Karpas-422 (cell line): ENCODE measurements around the gene MATN1. TPM values are rescaled to one million over a fixed set of nuclear protein-coding genes. Genes with fewer than 3 reads are reported as not detected.
"Not testable (repeated sequence)": the region's sequence is repeated elsewhere in the genome, so short reads cannot be mapped to it uniquely, and the experiment has no call there.

Experiments
- DNase-seq: peaks from one replicate; pipeline ENCODE4 v3.0.0-alpha.2; 2015
- H2AFZ ChIP-seq: fragments of 200-600 bp; sonication (generic); 2 replicates; pipeline ENCODE4 v1.6.1; 2014; ENCODE audit warnings: antibody characterized with exemption, low read length, mixed read lengths
- H3K27ac ChIP-seq: fragments of 200-600 bp; sonication (generic); 2 replicates; pipeline ENCODE4 v1.5.1; 2014; ENCODE audit warnings: mild to moderate bottlenecking, low read length, moderate library complexity
- H3K27me3 ChIP-seq: fragments of 200-600 bp; sonication (generic); 2 replicates; pipeline ENCODE4 v1.6.1; 2014; ENCODE audit warnings: low read length, mixed read lengths
- H3K36me3 ChIP-seq: fragments of 200-600 bp; sonication (generic); 2 replicates; pipeline ENCODE4 v1.6.1; 2014; ENCODE audit warnings: low read length, mixed read lengths; ENCODE audit not compliant: insufficient read depth
- H3K4me1 ChIP-seq: fragments of 200-600 bp; sonication (generic); 2 replicates; pipeline ENCODE4 v1.6.1; 2014; ENCODE audit warnings: mild to moderate bottlenecking, low read length, mixed read lengths
- H3K4me2 ChIP-seq: fragments of 200-600 bp; sonication (generic); 2 replicates; pipeline ENCODE4 v1.6.1; 2014; ENCODE audit warnings: low read length, low read depth, mild to moderate bottlenecking; ENCODE audit not compliant: poor library complexity, severe bottlenecking
- H3K4me3 ChIP-seq: fragments of 200-600 bp; sonication (generic); 2 replicates; pipeline ENCODE4 v1.5.1; 2014; ENCODE audit warnings: mild to moderate bottlenecking, antibody characterized with exemption, low read length, mixed read lengths
- H3K79me2 ChIP-seq: fragments of 200-600 bp; sonication (generic); 2 replicates; pipeline ENCODE4 v1.6.1; 2014; ENCODE audit warnings: mild to moderate bottlenecking, low read length, mixed read lengths
- H3K9ac ChIP-seq: fragments of 200-600 bp; sonication (generic); 2 replicates; pipeline ENCODE4 v1.6.0; 2014; ENCODE audit warnings: low read length
- H3K9me2 ChIP-seq: fragments of 200-600 bp; sonication (generic), shearing (Covaris generic); replicated peaks from 2 replicates; pipeline ENCODE4 v1.6.0; 2014; ENCODE audit warnings: mild to moderate bottlenecking, low read length, moderate library complexity; ENCODE audit not compliant: insufficient read depth
- H3K9me3 ChIP-seq: fragments of 300-700, 200-600 bp; sonication (generic); 2 replicates; pipeline ENCODE4 v1.6.1; 2014; ENCODE audit warnings: low read length, mixed read lengths
- H4K20me1 ChIP-seq: fragments of 200-600 bp; sonication (generic); 2 replicates; pipeline ENCODE4 v1.6.1; 2014; ENCODE audit warnings: mild to moderate bottlenecking, antibody characterized with exemption, low read length, low read depth; ENCODE audit not compliant: insufficient read depth
- total RNA-seq: library from RNA; depleted of rRNA; stranded (reverse); fragments of >200 nt; shearing (Covaris generic); gene quantifications from 2 replicates; pipeline ENCODE4 v1.2.3, GENCODE V29; 2014; ENCODE audit warnings: low replicate concordance

Gene MATN1
- total RNA-seq, 1 experiment from 2014 or later = 0.19 TPM

- peak overlapping the region; percentile 98 for H3K27ac ChIP-seq
- DNase-seq, H3K79me2 ChIP-seq, H3K27me3 ChIP-seq, H3K36me3 ChIP-seq, H4K20me1 ChIP-seq, H3K9me2 ChIP-seq, H3K9me3 ChIP-seq, H2AFZ ChIP-seq, H3K9ac ChIP-seq, H3K4me3 ChIP-seq: not testable (repeated sequence)
- H3K4me2 ChIP-seq = peak overlapping the region; percentile 67
- peaks cover 76% of the 10 kb centered on the region for H3K4me1 ChIP-seq
Observed at GRCh38 chr1:30688516-30688915, 34.9 kb downstream of the MATN1 start.

GRCh38 chr1:30687886-30688285 lies 35.5 kb downstream of the MATN1 start:
- Histone ChIP-seq H3K9ac (no peak overlapping the region), H3K9me2 (no peaks in the 10 kb centered on the region), H4K20me1 (no peaks in the 10 kb centered on the region), H3K4me3 (no peak overlapping the region), H3K27ac (no peak overlapping the region), H3K79me2 (no peaks in the 10 kb centered on the region), H3K4me2 (no peak overlapping the region), H3K36me3 (no peaks in the 10 kb centered on the region), H3K27me3 (no peaks in the 10 kb centered on the region), H2AFZ (no peak overlapping the region), H3K9me3 (no peaks in the 10 kb centered on the region), H3K4me1 (peaks cover 72% of the 10 kb centered on the region)
- no peak for DNase-seq

DNA sequence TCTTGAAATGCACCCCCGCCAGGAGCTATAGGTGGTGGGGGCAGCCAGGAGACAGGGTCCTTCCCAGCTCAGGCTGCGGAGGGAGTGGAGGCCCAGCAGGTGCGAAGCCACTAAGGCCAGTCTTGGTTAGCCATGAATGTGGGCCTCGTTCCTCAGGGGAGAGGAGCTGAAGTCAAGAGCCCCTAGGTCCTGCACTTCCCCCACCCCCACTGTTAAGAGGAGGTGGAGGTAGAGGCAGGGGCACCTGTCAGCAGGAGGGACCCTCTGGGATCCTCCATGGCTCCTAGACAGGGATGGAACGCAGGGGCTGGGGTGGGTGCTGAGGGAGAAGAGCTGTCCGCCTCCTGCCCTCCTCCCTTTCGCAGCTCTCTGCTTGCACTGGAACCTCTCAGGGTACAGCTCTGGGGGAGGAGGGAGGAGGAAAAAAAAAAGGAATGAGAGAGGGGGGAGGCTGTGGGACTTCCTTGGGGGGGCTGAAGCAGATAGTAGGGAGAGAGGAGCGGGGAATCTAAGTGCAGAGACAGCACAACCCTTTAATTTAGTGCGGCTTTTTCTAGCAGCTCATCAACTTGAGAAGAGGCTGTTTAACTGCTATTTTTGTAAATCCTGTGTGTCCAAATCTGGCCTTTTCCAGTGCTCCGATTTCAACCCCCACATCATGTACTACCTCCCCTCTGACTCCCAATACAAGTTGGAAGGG lies 37.0 kb downstream of the MATN1 start:
- H4K20me1 ChIP-seq = no peaks in the 10 kb centered on the region
- no peak overlapping the region for H2AFZ ChIP-seq
- no peaks in the 10 kb centered on the region for H3K9me2 ChIP-seq
- H3K27me3 ChIP-seq = no peaks in the 10 kb centered on the region
- no peaks in the 10 kb centered on the region for H3K36me3 ChIP-seq
- H3K4me1 ChIP-seq = peaks cover 65% of the 10 kb centered on the region
- H3K9me3 ChIP-seq = no peaks in the 10 kb centered on the region
- no peak for DNase-seq
- H3K27ac ChIP-seq = no peak overlapping the region
- no peak overlapping the region for H3K4me2 ChIP-seq
- no peak overlapping the region for H3K9ac ChIP-seq
- no peaks in the 10 kb centered on the region for H3K79me2 ChIP-seq
- H3K4me3 ChIP-seq = no peak overlapping the region

- Histone ChIP-seq H3K79me2 (no peaks in the 10 kb centered on the region), H2AFZ (no peak overlapping the region), H3K9ac (no peak overlapping the region), H3K27ac (no peak overlapping the region), H3K9me2 (no peaks in the 10 kb centered on the region), H3K9me3 (no peaks in the 10 kb centered on the region), H4K20me1 (no peaks in the 10 kb centered on the region), H3K4me1 (peaks cover 59% of the 10 kb centered on the region), H3K4me2 (no peak overlapping the region), H3K27me3 (no peaks in the 10 kb centered on the region), H3K36me3 (no peaks in the 10 kb centered on the region), H3K4me3 (no peak overlapping the region)
- DNase-seq = no peak
Observed at GRCh38 chr1:30685796-30686165, 37.6 kb downstream of the MATN1 start.

DNA sequence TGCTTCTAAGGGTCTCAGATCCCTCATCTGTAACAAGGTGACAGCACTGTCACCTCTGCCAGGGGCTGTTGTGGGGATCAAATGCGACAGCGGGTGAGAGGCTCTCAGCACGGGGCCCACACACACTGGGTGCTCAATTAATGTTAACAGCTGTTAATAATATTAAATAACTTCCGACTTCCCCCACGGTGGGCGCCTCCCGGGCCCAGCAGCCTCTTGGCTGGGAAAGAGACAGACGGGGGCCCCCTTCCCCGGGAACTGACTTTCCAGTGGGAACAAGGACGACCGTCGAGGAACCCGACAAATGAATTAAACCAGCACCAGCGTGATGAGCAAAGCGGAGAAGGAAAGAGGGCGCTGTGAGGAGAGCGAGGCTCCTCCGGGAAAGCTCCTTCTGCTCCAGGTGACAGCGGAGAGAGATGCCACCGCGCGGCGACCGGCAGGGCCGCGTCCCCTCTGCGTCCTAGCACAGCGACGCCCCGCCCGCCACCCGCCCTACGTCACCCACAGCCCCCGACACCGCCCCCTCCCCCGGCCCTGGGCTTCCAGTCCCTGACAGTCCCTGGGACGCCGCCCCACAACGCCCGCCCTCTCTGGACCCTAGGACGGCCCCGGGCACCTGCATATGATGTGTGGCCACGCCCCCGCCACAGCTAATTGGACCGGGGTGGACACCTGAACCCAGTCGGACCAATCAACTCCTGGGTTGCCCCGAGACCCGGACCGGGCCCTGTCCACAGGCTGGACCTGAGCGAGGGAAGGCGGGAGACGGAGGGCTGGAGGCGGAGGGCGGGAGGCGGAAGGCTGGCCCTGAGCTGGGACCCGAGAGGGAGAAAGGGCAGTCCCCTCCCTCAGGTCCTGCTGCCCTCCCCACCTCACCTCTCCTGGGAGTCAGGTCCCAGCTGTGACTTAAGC lies 38.2 kb downstream of the MATN1 start:
- no peak overlapping the region for H3K4me3 ChIP-seq
- no peaks in the 10 kb centered on the region for H3K9me2 ChIP-seq
- H3K9me3 ChIP-seq = no peaks in the 10 kb centered on the region
- no peak for DNase-seq
- no peak overlapping the region for H3K27ac ChIP-seq
- H4K20me1 ChIP-seq = no peaks in the 10 kb centered on the region
- no peak overlapping the region for H3K9ac ChIP-seq
- no peak overlapping the region for H2AFZ ChIP-seq
- H3K27me3 ChIP-seq = no peaks in the 10 kb centered on the region
- H3K4me1 ChIP-seq = peaks cover 52% of the 10 kb centered on the region
- H3K4me2 ChIP-seq = no peak overlapping the region
- H3K79me2 ChIP-seq = no peaks in the 10 kb centered on the region
- H3K36me3 ChIP-seq = no peaks in the 10 kb centered on the region

GRCh38 chr1:30684259-30684658 lies 39.1 kb downstream of the MATN1 start:
- Histone ChIP-seq H3K4me3 (no peak overlapping the region), H3K9me2 (no peaks in the 10 kb centered on the region), H3K9ac (no peak overlapping the region), H3K27ac (no peak overlapping the region), H3K27me3 (no peaks in the 10 kb centered on the region), H3K4me2 (no peak overlapping the region), H3K36me3 (no peaks in the 10 kb centered on the region), H3K4me1 (peaks cover 43% of the 10 kb centered on the region), H4K20me1 (no peaks in the 10 kb centered on the region), H3K9me3 (peaks cover 5% of the 10 kb centered on the region; the same call in 1 of the 2 replicates), H3K79me2 (no peaks in the 10 kb centered on the region), H2AFZ (no peak overlapping the region)
- DNase-seq = no peak

DNA sequence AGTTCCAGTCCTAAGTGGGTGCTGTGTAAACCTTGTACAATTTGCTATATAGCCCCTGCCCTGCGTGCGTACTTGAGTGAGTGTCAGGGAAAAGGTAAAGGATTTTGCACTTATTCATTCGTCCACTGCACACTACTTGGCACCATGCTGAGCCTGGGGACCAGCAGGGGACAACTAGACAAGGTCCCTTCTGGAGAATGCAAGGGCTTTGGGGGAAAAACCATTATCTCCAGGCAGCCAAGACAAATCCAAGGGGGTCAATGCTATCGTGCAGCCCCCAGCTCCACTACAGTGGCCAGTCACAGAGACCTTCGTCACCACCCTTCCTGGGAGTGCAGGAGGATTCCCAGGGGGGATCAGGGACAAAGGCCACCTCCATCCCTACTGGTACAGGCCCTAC lies 39.7 kb downstream of the MATN1 start:
- H3K27ac ChIP-seq = no peak overlapping the region
- H3K9ac ChIP-seq = no peak overlapping the region
- no peaks in the 10 kb centered on the region for H4K20me1 ChIP-seq
- H3K36me3 ChIP-seq = no peaks in the 10 kb centered on the region
- peaks cover 38% of the 10 kb centered on the region for H3K4me1 ChIP-seq
- no peaks in the 10 kb centered on the region for H3K79me2 ChIP-seq
- peaks cover 5% of the 10 kb centered on the region; the same call in 1 of the 2 replicates for H3K9me3 ChIP-seq
- H3K27me3 ChIP-seq = no peaks in the 10 kb centered on the region
- H3K4me2 ChIP-seq = no peak overlapping the region
- H3K9me2 ChIP-seq = no peaks in the 10 kb centered on the region
- no peak for DNase-seq
- H2AFZ ChIP-seq = no peak overlapping the region
- no peak overlapping the region for H3K4me3 ChIP-seq

GRCh38 chr1:30682396-30683275 lies 40.7 kb downstream of the MATN1 start:
- Histone ChIP-seq H3K9me3 (peaks cover 5% of the 10 kb centered on the region; the same call in 1 of the 2 replicates), H3K27ac (no peak overlapping the region), H3K4me2 (no peak overlapping the region), H3K36me3 (no peaks in the 10 kb centered on the region), H3K27me3 (no peaks in the 10 kb centered on the region), H3K9ac (no peak overlapping the region), H3K4me1 (peaks cover 27% of the 10 kb centered on the region), H3K79me2 (no peaks in the 10 kb centered on the region), H3K4me3 (no peak overlapping the region), H2AFZ (no peak overlapping the region), H3K9me2 (no peaks in the 10 kb centered on the region), H4K20me1 (no peaks in the 10 kb centered on the region)
- no peak for DNase-seq
